GM15510 (cell line): ENCODE results near the gene COLEC12.

Experiments used
- POLR2A ChIP-seq: IDR thresholded peaks from 3 replicates; pipeline ENCODE4 v1.6.1; 2011; ENCODE audit warnings: borderline replicate concordance; ENCODE audit not compliant: insufficient read length; ENCODE audit errors: extremely low read depth

COLEC12 gene

GRCh38 chr18:449374-449773 lies 51.1 kb downstream of the COLEC12 start:
- no peak for TF ChIP-seq POLR2A

- TF ChIP-seq POLR2A, result no peak
Observed at GRCh38 chr18:448116-448790, 52.2 kb downstream of the COLEC12 start.

GRCh38 chr18:446941-447560 lies 53.5 kb downstream of the COLEC12 start:
- TF ChIP-seq POLR2A, result no peak

- TF ChIP-seq POLR2A, result no peak
Observed at GRCh38 chr18:445055-445454, 55.4 kb downstream of the COLEC12 start.

- no peak for TF ChIP-seq POLR2A
Observed at GRCh38 chr18:438571-438970, 61.9 kb downstream of the COLEC12 start.

GRCh38 chr18:435940-436339 lies 64.6 kb downstream of the COLEC12 start:
- TF ChIP-seq POLR2A, result no peak

GRCh38 chr18:434410-434809 lies 66.1 kb downstream of the COLEC12 start:
- TF ChIP-seq POLR2A, result no peak

- no peak for TF ChIP-seq POLR2A
Observed at GRCh38 chr18:433960-434359, 66.5 kb downstream of the COLEC12 start.

- no peak for TF ChIP-seq POLR2A
Observed at GRCh38 chr18:433298-433697, 67.2 kb downstream of the COLEC12 start.

GRCh38 chr18:432791-433190 lies 67.7 kb downstream of the COLEC12 start:
- TF ChIP-seq POLR2A, result no peak

GRCh38 chr18:429030-429429 lies 71.5 kb downstream of the COLEC12 start:
- no peak for TF ChIP-seq POLR2A

GRCh38 chr18:427005-427404 lies 73.5 kb downstream of the COLEC12 start:
- no peak for TF ChIP-seq POLR2A

- TF ChIP-seq POLR2A, result no peak
Observed at GRCh38 chr18:425106-425745, 75.3 kb downstream of the COLEC12 start.

- no peak for TF ChIP-seq POLR2A
Observed at GRCh38 chr18:424668-425067, 75.8 kb downstream of the COLEC12 start.

- no peak for TF ChIP-seq POLR2A
Observed at GRCh38 chr18:424071-424661, 76.3 kb downstream of the COLEC12 start.
